HUES64 (cell line): ENCODE results near the gene MAP4K4.
A peak's percentile ranks its signal among the peaks of the same experiment; 100 is the strongest.

Experiments used
- H3K27ac ChIP-seq: 2 replicates; pipeline ENCODE4 v1.7.0; 2013; ENCODE audit warnings: low read depth, low read length, inconsistent platforms
- H3K27me3 ChIP-seq: 2 replicates; pipeline ENCODE4 v1.6.1; 2013; ENCODE audit warnings: mild to moderate bottlenecking, low read length; ENCODE audit not compliant: insufficient read depth
- H3K36me3 ChIP-seq: 2 replicates; pipeline ENCODE4 v1.6.1; 2013; ENCODE audit warnings: mild to moderate bottlenecking, low read length; ENCODE audit not compliant: insufficient read depth
- H3K4me1 ChIP-seq: 2 replicates; pipeline ENCODE4 v1.6.1; 2013; ENCODE audit warnings: mild to moderate bottlenecking, low read length, moderate library complexity; ENCODE audit not compliant: insufficient read depth
- H3K4me3 ChIP-seq: 2 replicates; pipeline ENCODE4 v1.5.1; 2013; ENCODE audit warnings: mild to moderate bottlenecking, low read length, moderate library complexity
- H3K9ac ChIP-seq: 2 replicates; pipeline ENCODE4 v1.6.1; 2013; ENCODE audit warnings: mild to moderate bottlenecking, low read depth, low read length
- H3K9me3 ChIP-seq: 2 replicates; pipeline ENCODE4 v1.6.1; 2013; ENCODE audit warnings: low read depth, low read length; ENCODE audit not compliant: insufficient read depth
- WGBS: fragments of 150-250, 120-280 bp; methylation state at CpG from one replicate; pipeline ENCODE4 v1.1.7; 2013; ENCODE audit warnings: missing lambda C conversion rate; 5-methylcytosine and 5-hydroxymethylcytosine counted together

MAP4K4 gene

GRCh38 chr2:101693991-101694588, 3.4 kb upstream of the MAP4K4 start:
- WGBS, result 95% methylated on average over 3 of the region's 3 CpGs
- Histone ChIP-seq H3K27ac (no peak overlapping the region), H3K4me1 (peaks cover 8% of the 10 kb centered on the region; the same call in 1 of the 2 replicates), H3K4me3 (no peak overlapping the region), H3K36me3 (no peaks in the 10 kb centered on the region), H3K9ac (no peak overlapping the region), H3K27me3 (0 out of 2 replicates have a peak, but pooled peaks cover 3% of the 10 kb centered on the region), H3K9me3 (no peaks in the 10 kb centered on the region)

GRCh38 chr2:101696272-101697123, 1.0 kb upstream of the MAP4K4 start:
- Histone ChIP-seq H3K27me3 (0 out of 2 replicates have a peak, but pooled peaks cover 3% of the 10 kb centered on the region), H3K4me1 (peaks cover 25% of the 10 kb centered on the region), H3K27ac (peak overlapping the region; percentile 76; the same call in 1 of the 2 replicates), H3K4me3 (peak overlapping the region; percentile 92), H3K36me3 (no peaks in the 10 kb centered on the region), H3K9ac (peak overlapping the region; percentile 94), H3K9me3 (no peaks in the 10 kb centered on the region)
- WGBS, result 12% methylated on average over 31 of the region's 31 CpGs

- Histone ChIP-seq H3K4me3 (peak overlapping the region; percentile 92), H3K9ac (peak overlapping the region; percentile 94), H3K27me3 (0 out of 2 replicates have a peak, but pooled peaks cover 3% of the 10 kb centered on the region), H3K27ac (peak overlapping the region; percentile 82), H3K9me3 (no peaks in the 10 kb centered on the region), H3K36me3 (peaks cover 6% of the 10 kb centered on the region), H3K4me1 (peaks cover 27% of the 10 kb centered on the region)
- WGBS, result under 1% methylated on average over 56 of the region's 57 CpGs
These were observed 722 bp downstream of the MAP4K4 start for GRCh38 chr2:101698014-101698843.

- Histone ChIP-seq H3K9me3 (no peaks in the 10 kb centered on the region), H3K4me3 (peak overlapping the region; percentile 92)
- WGBS, result 12% methylated on average over 16 of the region's 16 CpGs
These were observed 1.6 kb downstream of the MAP4K4 start for GRCh38 chr2:101698844-101699754.

GRCh38 chr2:101699755-101700461, 2.4 kb downstream of the MAP4K4 start:
- WGBS, result 5% methylated on average over 13 of the region's 13 CpGs
- peak overlapping the region; percentile 1; the same call in 1 of the 2 replicates for H3K9ac ChIP-seq
- H3K27ac ChIP-seq, result no peak overlapping the region
- H3K9me3 ChIP-seq, result no peaks in the 10 kb centered on the region
- peaks cover 31% of the 10 kb centered on the region for H3K4me1 ChIP-seq
- H3K36me3 ChIP-seq, result peaks cover 8% of the 10 kb centered on the region
- 0 out of 2 replicates have a peak, but pooled peaks cover 3% of the 10 kb centered on the region for H3K27me3 ChIP-seq
- peak overlapping the region; percentile 92 for H3K4me3 ChIP-seq

More at GRCh38 chr2:101698844-101699754, 1.6 kb downstream of the MAP4K4 start:
- 0 out of 2 replicates have a peak, but pooled peaks cover 3% of the 10 kb centered on the region for H3K27me3 ChIP-seq
- H3K27ac ChIP-seq, result no peak overlapping the region
- H3K4me1 ChIP-seq, result peaks cover 29% of the 10 kb centered on the region
- H3K36me3 ChIP-seq, result peaks cover 6% of the 10 kb centered on the region
- H3K9ac ChIP-seq, result peak overlapping the region; percentile 94

- Histone ChIP-seq H3K9me3 (no peaks in the 10 kb centered on the region), H3K9ac (no peak overlapping the region), H3K27me3 (no peaks in the 10 kb centered on the region), H3K4me1 (peaks cover 31% of the 10 kb centered on the region), H3K36me3 (peaks cover 16% of the 10 kb centered on the region), H3K27ac (no peak overlapping the region), H3K4me3 (no peak overlapping the region)
- WGBS, result 90% methylated on average over 1 of the region's 1 CpG
These were observed 6.5 kb downstream of the MAP4K4 start for GRCh38 chr2:101704046-101704466.

GRCh38 chr2:101704816-101705578, 7.5 kb downstream of the MAP4K4 start:
- no peak overlapping the region for H3K9ac ChIP-seq
- no peaks in the 10 kb centered on the region for H3K27me3 ChIP-seq
- H3K4me1 ChIP-seq, result peaks cover 32% of the 10 kb centered on the region
- H3K4me3 ChIP-seq, result no peak overlapping the region
- H3K27ac ChIP-seq, result no peak overlapping the region
- H3K36me3 ChIP-seq, result peaks cover 16% of the 10 kb centered on the region
- WGBS, result 94% methylated on average over 3 of the region's 3 CpGs
- H3K9me3 ChIP-seq, result no peaks in the 10 kb centered on the region

GRCh38 chr2:101706121-101706818, 8.8 kb downstream of the MAP4K4 start:
- no peak overlapping the region for H3K4me3 ChIP-seq
- 89% methylated on average over 3 of the region's 4 CpGs for WGBS
- no peak overlapping the region for H3K27ac ChIP-seq
- no peak overlapping the region for H3K9ac ChIP-seq
- H3K36me3 ChIP-seq, result peaks cover 16% of the 10 kb centered on the region
- H3K27me3 ChIP-seq, result no peaks in the 10 kb centered on the region
- peaks cover 28% of the 10 kb centered on the region for H3K4me1 ChIP-seq
- no peaks in the 10 kb centered on the region for H3K9me3 ChIP-seq

- 71% methylated on average over 1 of the region's 1 CpG for WGBS
- Histone ChIP-seq H3K4me3 (no peak overlapping the region), H3K4me1 (peaks cover 24% of the 10 kb centered on the region)
These were observed 9.3 kb downstream of the MAP4K4 start for GRCh38 chr2:101706819-101707177.

More at GRCh38 chr2:101706819-101707177, 9.3 kb downstream of the MAP4K4 start:
- H3K9me3 ChIP-seq, result no peaks in the 10 kb centered on the region
- H3K27ac ChIP-seq, result no peak overlapping the region
- peaks cover 14% of the 10 kb centered on the region for H3K36me3 ChIP-seq
- H3K9ac ChIP-seq, result no peak overlapping the region
- no peaks in the 10 kb centered on the region for H3K27me3 ChIP-seq
